SKM-1 (cell line): ENCODE measurements around the gene ART3.

ENCODE experiments used
- DNase-seq: peaks from one replicate; lab custom pipeline; 2025; ENCODE audit not compliant: unreplicated experiment; lab: John Stamatoyannopoulos, UW

ART3 gene

DNA sequence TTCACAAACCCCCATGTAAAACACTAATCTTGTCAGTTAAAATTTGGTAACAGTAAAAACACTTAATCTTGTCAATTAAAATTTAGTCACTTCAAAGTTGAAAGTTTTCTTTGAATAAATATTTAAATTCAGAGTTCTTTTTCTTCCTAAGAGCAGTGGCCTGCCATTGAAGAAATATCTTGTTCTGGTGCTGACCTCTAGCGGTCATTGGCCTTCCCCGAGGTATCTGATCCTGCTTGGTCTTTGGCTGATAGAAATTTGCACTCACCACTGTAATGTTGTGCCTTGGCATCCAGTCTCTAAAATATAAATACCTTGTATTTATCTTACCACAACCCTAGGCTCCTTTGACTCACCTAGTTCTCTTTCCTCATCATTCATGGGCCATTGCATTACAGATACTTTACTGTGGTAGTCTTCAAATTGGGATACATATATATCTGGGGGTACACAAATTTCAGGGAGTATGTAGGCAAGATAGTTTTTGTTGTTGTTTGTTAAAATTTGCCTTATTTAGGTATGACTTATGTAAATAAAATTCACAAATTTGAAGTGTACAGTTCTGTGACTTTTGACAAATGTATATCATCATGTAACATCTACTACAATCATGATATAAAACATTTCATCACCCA lies 6.7 kb upstream of the ART3 start:
- DNase-seq: peak; percentile 56

DNA sequence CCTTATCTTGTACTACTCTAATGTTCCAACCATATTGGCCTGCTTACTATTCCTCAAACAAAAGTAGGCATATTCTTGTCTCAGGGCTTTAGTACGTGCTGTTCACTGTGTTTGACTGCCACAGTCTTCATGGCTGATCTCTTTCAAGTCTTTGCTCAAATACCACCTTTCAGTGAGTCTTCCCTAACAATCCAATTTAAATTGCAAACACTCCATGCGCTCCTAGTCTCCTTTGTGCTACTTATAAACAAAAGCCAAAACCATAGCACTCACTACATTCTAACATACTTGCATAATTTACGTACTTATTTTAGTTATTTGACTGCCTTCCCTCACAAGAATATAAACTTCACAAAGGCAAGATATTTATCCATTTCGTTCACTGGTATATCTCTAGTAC lies 1.7 kb upstream of the ART3 start:
- DNase-seq: no peak

DNA sequence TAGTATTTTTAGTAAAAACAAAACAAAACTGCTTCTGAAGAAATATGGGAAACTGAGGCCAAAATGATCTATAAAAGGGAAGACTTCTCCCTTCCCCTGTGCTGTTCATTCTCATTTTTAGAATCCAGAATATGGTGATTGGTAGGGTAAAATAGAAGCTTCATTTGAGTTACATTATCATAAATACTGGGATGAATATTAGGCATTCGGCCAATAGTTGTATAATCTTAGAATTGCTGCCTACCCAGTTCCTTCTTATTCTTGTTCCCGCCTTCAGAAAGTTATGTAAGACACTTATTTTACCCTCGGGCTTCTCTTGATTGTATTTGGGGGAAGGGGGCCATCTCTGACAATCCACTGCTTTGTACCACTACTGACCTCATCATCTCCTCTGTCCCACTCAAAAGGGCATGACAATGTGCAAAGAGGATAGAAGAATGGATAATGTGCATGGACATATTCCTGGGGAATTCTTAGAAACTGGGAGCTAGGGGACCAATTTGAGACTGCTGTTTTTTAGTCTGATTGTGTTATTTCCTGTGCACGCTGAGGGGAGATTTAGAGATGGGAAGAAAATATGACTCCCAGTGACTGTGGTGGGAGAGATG lies 588 bp downstream of the ART3 start:
- no peak for DNase-seq

DNA sequence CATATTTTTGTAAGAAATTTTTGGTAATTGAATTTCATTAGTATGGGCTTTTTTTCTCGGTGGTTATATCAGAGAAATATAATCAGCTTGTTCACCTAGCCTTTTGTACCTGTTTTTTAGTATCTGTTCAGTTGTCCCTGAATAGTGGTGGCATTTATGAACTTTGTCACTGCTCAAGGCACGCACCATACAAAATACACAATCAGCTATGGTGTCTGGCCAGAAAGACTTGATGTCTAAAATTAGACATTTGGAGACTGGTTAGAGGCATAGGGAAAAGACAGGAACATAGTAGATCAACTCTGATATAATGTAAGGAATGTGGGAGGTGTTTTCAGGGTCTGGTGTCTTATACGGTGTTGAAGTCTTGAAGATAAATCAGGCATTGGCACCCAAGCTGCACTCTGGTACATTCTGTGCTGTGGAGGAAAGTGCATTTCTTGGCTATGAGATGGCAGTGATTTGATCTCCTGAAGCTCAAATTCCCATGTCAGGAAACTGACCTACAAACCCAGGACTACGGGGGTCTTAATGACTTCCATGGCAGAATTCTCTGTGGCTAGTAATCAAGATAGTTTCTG lies 3.6 kb downstream of the ART3 start:
- no peak for DNase-seq

DNA sequence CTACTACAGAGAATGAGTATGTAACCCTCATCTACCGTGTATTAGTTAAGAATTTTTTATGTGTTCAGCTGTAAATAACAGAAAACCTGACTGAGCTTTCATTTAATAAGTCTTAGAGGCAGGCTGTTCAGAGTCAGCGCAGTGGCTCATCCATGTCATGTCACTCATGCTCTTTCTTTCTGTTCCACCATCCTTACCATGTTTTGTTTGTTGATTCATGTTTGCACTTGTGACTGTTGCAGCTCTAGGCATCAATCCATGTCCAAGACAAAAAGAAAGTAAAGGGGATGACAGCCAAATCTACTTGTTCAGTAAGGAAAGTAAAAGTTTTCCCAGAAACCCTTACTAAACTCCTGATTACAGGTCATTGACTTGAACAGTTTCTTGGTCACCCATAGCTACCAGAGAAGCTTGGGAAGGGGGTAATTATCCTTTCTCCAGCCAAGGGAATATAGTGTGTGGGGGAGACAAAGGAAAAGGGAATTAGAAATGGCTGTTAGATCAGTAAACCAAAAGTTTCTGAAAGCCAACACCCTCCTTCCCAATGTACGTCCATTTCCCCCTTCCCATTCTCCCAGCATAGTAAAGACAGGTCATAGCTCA lies 9.0 kb downstream of the ART3 start:
- no peak for DNase-seq

DNA sequence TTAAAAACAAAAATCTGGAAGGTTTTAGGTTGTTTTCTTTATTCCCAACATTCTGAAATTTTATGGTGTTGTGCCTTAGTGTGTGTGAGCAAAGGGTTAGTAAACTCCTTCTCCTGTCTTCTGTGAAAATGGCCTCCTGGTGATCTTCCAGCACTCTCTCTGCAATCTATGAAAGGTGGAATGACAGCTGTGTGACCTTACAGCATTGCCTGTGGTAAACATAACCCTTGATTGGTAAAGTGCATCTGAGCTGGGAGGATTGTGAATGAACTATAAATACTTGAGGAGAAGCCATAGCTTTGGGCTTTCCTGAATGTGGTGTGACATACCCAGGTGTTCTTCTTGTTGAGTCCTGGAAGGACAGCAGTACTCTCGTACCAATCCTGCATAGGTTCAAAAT lies 10.0 kb downstream of the ART3 start:
- DNase-seq: no peak

DNA sequence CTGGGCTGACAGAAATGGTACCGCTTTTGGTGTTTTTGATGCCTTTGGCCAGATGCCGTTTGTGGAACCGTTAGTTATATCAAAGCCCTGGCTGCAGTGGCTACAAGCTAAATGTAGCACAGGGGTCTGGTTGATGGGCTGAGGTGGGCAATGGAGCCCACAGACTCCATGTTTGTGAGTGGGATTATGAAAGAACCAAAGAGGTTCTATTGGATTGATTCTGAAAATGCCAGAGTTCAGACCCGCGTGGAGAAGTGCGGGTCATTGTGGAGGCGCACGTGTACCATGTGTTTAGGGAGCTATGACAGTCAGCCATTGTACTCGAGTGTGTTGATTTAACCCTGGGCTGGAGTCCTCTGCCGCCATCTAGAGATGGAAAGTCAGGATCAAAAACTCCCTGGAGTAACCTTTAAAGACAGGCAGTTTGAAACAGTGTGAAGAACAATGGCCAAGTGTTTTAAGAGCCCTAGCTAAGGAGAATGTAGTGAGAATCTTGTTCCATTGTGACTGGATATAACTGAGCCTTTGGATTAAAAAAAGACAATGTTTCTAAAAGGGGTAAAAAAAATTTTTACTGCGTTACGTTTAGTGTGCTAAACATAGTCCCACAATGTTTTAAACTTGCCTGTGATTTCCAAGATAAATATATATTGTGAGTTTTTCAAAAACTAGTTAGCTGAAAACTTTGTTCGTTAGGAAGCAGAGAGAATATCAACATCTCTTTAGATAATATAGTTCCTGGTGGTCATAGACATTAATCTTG lies 12.7 kb downstream of the ART3 start:
- peak; percentile 44 for DNase-seq

DNA sequence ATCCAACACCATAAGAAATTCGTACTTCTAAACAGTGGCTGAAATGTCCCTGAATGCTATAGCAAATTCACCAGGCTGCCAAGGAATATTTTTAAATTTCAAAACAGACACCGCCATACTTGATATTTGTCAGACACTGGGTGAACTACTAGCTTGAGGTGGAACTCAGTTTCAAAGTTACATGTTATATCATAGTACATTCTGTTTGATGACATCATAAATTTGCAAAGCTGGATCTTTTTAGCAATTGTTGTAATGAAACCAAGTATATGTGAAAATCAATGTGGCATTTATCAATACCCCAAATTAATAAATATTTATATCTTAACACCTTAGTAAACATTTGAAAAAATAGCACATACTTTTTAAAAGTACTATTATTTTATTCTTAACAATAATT lies 14.2 kb downstream of the ART3 start:
- no peak for DNase-seq

DNA sequence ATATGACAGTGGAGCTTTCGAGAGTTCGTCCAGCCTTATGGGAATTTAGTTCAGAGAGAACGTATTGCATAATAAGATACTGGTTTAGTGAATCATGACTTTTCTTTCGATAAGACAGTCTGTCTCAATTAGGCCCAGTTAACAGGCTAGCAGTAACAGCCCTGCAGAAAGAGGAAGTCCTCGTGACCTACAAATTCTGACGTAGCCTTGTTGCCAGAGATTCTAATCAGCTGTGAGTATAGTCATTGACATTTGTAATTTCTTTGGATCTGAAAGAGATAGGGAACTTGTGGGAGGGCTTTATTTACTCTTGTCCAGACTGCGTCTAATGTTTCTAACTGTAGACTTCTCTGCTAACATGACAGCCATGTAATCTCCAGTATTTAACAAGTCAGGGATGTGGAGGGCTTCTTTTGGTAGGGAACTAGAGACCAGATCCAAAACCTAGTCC lies 15.8 kb downstream of the ART3 start:
- DNase-seq: peak; percentile 90

DNA sequence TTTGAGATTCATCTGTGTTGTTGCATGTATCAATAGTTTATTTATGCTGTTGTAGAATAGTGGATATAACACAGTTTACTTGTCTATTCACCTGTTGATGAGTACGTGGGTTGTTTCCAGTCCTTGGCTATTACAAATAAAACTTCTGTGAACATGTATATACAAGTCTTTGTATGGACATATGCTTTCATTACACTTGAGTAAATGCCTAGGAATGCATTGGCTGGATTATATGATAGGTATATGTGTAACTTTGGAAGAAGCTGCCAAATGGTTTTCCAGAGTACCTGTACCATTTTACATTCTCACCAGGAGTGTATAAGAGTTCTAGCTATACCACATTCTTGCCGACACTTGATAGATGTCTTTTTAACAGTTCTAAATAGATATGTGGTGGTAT lies 16.5 kb downstream of the ART3 start:
- no peak for DNase-seq

DNA sequence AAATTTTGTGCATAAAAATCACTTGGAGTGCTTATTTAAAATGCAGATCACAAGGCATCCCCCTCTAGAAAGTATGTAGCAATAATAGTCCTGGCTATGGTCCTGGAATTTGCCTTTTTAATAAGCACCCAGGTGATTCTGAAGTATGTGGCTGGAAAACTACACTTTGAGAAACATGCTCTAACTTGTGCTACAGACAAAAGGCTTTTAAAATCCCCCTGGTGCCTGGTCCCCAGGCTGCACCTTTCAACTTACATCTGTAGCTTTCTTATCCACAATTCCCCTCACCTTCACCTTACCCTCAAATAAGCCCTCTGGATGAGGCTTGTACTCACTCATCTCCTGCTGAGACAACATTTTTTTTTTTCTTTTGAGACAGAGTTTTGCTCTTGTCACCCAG lies 21.1 kb downstream of the ART3 start:
- DNase-seq: no peak

DNA sequence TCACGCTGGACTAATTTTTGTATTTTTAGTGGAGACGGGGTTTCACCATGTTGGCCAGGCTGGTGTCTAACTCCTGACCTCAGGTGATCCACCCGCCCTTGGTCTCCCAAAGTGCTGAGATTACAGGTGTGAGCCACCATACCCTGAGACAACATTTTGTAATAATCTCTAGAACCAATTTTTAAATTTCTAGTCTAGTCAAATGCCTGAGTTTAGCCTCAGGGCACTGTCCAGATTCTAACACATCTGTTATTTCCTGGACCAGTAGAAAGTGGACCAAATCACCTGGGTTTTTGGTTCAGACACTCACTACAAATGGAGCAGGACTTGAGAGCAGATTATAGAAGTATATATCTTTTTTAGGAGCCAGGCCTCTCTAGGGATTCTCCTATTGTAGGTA lies 21.6 kb downstream of the ART3 start:
- no peak for DNase-seq

DNA sequence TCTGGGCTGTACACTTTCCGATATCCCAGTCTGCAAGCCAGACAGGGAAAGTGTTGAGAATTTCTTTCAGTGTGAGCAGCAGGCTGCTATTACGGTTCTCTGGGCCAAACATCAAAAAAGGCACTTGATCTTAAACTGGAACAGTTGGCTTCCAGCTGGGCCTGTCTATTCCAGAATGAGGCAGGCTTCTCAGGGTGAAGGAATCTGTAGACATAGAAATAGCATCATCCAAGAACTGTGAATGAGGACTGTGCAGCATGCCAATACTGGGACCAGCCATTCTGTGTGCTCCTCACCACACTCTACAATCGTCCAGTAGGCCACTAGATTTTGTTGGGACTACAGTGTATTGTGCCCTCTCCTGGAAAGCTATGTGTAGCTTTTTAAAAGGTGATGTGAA lies 31.1 kb downstream of the ART3 start:
- no peak for DNase-seq

DNA sequence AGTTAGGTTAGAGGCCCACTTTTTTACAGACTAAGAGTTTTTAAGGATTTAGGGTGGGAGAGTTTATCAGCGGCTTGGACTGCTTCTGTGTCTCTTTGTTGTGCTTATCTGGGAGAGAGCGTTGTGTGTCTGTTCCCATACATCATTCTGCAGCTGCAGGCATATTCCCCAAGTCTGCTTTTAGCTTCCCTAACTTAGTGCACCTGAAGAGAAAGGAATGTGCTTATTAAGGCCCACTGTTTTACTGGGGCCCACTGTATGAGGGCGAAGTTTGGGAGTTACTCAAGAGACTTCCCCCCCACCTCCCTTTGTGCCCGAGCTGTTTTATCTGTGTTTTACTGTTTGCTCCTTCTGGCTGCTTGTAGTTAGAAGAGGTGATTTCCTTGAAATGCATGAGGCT lies 31.9 kb downstream of the ART3 start:
- DNase-seq: no peak

DNA sequence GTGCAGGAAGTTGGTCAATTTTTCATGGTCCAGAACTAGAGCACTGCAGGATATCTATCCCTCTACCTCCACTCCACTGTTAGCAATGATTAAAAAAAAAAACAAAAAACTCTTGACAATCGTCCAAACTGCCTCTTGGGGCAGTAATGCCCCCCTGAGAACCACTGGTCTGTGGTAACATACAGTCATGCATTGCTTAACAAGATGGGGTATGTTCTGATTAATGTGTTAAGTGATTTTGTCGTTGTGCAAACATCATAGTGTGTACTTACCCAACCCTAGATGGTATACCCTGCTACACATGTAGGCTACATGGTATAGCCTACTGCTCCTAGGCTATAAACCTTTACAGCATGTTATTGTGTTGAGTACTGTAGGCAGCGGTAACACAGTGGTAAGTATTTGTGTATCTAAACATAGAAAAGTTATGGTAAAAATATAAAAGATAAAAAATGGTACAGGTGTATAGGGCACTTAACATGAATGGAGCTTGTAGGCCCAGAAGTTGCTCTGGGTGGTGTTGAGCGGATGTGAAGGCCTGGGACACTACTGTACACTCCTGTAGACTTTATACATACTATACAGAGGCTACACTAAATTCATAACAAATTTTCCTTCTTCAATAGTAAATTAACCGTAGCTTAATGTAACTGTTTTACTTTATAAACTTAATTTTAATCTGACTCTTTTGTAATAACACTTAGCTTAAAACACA lies 34.1 kb downstream of the ART3 start:
- no peak for DNase-seq

DNA sequence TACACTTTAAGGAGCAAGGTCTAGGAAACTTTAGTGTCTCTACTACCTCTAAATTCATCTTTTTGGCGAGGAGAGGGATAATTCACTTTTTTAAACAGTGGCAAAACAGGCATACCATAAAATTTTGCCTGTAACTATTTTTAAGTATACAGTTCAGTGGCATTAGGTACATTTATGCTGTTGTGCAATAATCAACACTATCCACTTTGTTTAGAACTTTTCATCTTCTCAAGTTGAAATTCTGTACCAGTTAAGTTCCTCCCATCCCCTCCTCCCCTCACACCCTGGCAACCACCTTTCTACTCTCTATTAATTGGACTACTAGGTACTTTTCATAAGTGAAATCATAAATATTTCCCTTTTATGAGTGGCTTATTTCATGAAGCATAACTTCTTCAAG lies 42.3 kb downstream of the ART3 start:
- DNase-seq: no peak

DNA sequence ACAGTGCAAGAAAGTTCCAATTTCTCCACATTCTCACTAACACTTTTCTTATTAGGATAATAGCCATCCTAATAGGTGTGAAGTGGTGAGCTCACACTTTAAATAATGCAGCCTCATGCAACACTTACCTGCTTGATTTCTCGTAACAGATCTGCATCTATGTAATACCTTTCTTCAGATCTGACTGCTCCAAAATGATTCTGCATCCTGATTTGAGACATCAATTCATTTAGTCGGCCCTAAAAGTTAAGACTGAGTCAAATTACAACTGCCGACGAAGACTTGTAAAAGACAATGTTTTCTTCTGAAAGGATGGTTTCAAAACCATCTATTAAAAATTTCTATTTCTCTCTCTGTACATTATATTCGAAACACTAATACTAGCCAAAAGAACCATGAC lies 43.0 kb downstream of the ART3 start:
- no peak for DNase-seq

DNA sequence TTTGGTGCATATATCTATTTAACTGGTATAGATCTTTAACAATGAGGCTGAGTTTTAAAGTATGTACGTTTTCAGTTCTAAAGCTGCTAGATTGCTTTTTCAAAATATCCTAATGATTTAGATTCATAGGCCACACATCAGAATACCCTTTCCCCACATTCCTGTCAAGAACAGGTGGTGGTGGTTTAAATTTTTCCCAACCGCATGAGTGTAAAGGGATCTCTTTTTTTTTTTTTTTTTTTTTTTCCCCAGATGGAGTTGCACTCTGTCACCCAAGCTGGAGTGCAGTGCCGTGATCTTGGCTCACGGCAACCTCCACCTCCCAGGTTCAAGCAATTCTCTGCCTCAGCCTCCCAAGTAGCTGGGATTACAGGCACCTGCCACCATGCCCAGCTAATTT lies 45.7 kb downstream of the ART3 start:
- no peak for DNase-seq

DNA sequence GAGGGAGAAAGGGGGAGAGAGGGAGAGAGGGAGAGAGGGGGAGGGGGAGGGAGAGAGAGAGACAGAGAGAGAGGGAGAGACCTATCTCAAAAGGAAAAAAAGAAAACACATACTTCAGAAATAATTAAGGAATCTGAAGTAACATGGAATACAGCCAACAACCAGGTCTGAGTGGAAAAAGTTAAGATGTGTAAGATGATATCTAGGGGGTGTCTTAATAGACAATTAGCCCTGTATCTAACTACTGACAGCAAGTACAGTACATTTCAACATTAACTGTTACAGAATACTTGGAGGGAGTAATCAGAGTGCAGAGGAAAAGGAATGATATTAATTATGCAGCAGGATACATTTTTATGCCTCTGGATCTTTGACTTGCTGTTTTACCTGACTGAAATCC lies 51.3 kb downstream of the ART3 start:
- DNase-seq: no peak

DNA sequence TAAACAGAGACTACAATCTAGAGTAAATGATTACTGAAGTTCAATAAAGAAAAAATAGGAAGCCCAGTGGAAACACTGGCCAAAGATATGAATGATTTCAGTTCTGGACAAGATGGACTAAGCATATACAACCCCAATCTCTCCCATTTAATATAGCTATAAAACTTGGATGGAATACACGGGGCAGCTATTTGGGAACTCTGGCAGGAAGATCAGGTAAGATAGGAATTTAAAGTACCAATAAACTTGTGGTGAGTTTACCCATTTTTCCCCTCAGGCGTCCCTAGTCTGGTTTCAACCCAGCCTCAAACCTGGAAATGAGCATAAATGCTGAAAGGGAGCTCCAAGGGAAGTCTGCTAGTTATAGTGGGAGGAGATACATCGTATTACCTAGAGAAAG lies 53.2 kb downstream of the ART3 start:
- no peak for DNase-seq

DNA sequence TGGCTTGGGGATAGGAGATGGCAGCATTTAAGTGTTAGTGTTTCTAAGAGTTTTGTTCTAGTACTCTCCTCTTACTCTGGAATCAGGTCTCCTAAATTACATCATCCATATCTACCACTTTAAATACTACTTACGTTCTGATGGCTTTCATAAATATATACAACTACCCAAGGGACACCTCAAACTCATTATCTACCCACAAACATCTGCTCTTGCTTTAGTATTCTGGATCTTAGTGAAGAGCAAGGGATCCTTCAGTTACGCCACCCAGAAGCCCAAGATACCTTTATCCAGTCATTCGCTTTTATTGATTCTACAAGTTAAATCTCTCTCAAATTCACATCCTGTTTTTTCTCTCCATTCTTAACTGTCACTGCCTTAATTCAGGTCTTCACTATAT lies 66.7 kb downstream of the ART3 start:
- no peak for DNase-seq
